BLaER1 treated with 17β-estradiol and CSF1 and Interleukin-3, amounts not matched to agents 10 nM and 100 nM (cell line): ENCODE data around the gene ATXN7L3.
A peak's percentile ranks its signal among the peaks of the same experiment; 100 is the strongest.

ENCODE experiments used
- H3K27ac ChIP-seq, 11 experiments: shearing (Covaris generic); formaldehyde crosslinking; 2 replicates each; pipeline ENCODE4 v1.8.1; 2022
- H3K27me3 ChIP-seq, 11 experiments: shearing (Covaris generic); formaldehyde crosslinking; 2 replicates each; pipeline ENCODE4 v1.8.1; 2022
- H3K36me3 ChIP-seq, 11 experiments: shearing (Covaris generic); formaldehyde crosslinking; 2 replicates each; pipeline ENCODE4 v1.8.1; 2022
- H3K4me1 ChIP-seq, 10 experiments: shearing (Covaris generic); formaldehyde crosslinking; 2 replicates each; pipeline ENCODE4 v1.8.1; 2022
- H3K4me2 ChIP-seq, 11 experiments: shearing (Covaris generic); formaldehyde crosslinking; 2 replicates each; pipeline ENCODE4 v1.8.1; 2022
- H3K4me3 ChIP-seq, 10 experiments: shearing (Covaris generic); formaldehyde crosslinking; 2 replicates each; pipeline ENCODE4 v1.8.1; 2022
- H3K9ac ChIP-seq, 11 experiments: shearing (Covaris generic); formaldehyde crosslinking; 2 replicates each; pipeline ENCODE4 v1.8.1; 2022
- H3K9me3 ChIP-seq, 11 experiments: shearing (Covaris generic); formaldehyde crosslinking; replicated peaks in 1 of 11; 2 replicates each; pipeline ENCODE4 v1.8.1; 2022
- H4K20me1 ChIP-seq, 11 experiments: shearing (Covaris generic); formaldehyde crosslinking; 2 replicates each; pipeline ENCODE4 v1.8.1; 2022
- Cebpa-rat ChIP-seq, 11 experiments: shearing (Covaris generic); IDR thresholded peaks; 2 replicates each; pipeline ENCODE4 v1.8.1; 2022

ATXN7L3 gene

GRCh38 chr17:44232061-44232460 is 32.4 kb upstream of the ATXN7L3 start:
- Histone ChIP-seq H3K27me3 (no peaks in the 10 kb centered on the region), H3K9ac (no peak overlapping the region), H3K36me3 (no peaks in the 10 kb centered on the region), H3K4me2 (no peak overlapping the region), H3K27ac (no peak overlapping the region), H3K9me3 (no peaks in the 10 kb centered on the region), H3K4me1 (peaks cover 0 to 34% (median 25%) of the 10 kb centered on the region in 10 experiments; a peak in 19 of 20 replicates), H3K4me3 (no peak overlapping the region), H4K20me1 (no peaks in the 10 kb centered on the region)
- TF ChIP-seq Cebpa-rat (IDR thresholded peaks at IDR 0.05), result no peak

- peak overlapping the region; percentile 38 to 80 (median 61) for H3K4me2 ChIP-seq
- H3K9ac ChIP-seq, result no peak overlapping the region
- H4K20me1 ChIP-seq, result no peaks in the 10 kb centered on the region
- no peaks in the 10 kb centered on the region for H3K27me3 ChIP-seq
- H3K4me3 ChIP-seq, result no peak overlapping the region
- H3K36me3 ChIP-seq, result no peaks in the 10 kb centered on the region
- no peaks in the 10 kb centered on the region for H3K9me3 ChIP-seq
- no peak for TF ChIP-seq Cebpa-rat (IDR thresholded peaks at IDR 0.05)
- H3K4me1 ChIP-seq, result peaks cover 0 to 30% (median 25%) of the 10 kb centered on the region in 10 experiments; a peak in 19 of 20 replicates
- H3K27ac ChIP-seq, result 0 out of 22 replicates have a peak overlapping the region, but pooled peaks of 1 of the 11 experiments have one; percentile 19
These were observed 30.5 kb upstream of the ATXN7L3 start for GRCh38 chr17:44230140-44230539.

- H3K27ac ChIP-seq, result peak overlapping the region in 2 of 11 experiments; percentile 2 to 34; a peak in 1 of 22 replicates
- H3K9ac ChIP-seq, result no peak overlapping the region
- H3K4me1 ChIP-seq, result peaks cover 0 to 27% (median 24%) of the 10 kb centered on the region in 10 experiments; a peak in 19 of 20 replicates
- TF ChIP-seq Cebpa-rat (IDR thresholded peaks at IDR 0.05), result no peak
- H4K20me1 ChIP-seq, result no peaks in the 10 kb centered on the region
- no peaks in the 10 kb centered on the region for H3K9me3 ChIP-seq
- no peaks in the 10 kb centered on the region for H3K36me3 ChIP-seq
- H3K4me2 ChIP-seq, result peak overlapping the region in 9 of 11 experiments; percentile 48 to 80 (median 62); a peak in 18 of 22 replicates
- no peak overlapping the region for H3K4me3 ChIP-seq
- H3K27me3 ChIP-seq, result no peaks in the 10 kb centered on the region
These were observed 29.4 kb upstream of the ATXN7L3 start for GRCh38 chr17:44229090-44229489.

GRCh38 chr17:44223541-44224071 is 23.9 kb upstream of the ATXN7L3 start:
- Histone ChIP-seq H3K9ac (no peak overlapping the region), H4K20me1 (no peaks in the 10 kb centered on the region; a peak in 1 of 22 replicates), H3K4me1 (peaks cover 11 to 18% (median 16%) of the 10 kb centered on the region in 10 experiments; a peak in 19 of 20 replicates), H3K27ac (no peak overlapping the region), H3K27me3 (no peaks in the 10 kb centered on the region), H3K36me3 (no peaks in the 10 kb centered on the region), H3K4me3 (no peak overlapping the region), H3K9me3 (no peaks in the 10 kb centered on the region), H3K4me2 (no peak overlapping the region)
- no peak for TF ChIP-seq Cebpa-rat (IDR thresholded peaks at IDR 0.05)

GRCh38 chr17:44222112-44222869 is 22.6 kb upstream of the ATXN7L3 start:
- peak overlapping the region; percentile 75 to 100 (median 99); a peak in 21 of 22 replicates for H3K27ac ChIP-seq
- TF ChIP-seq Cebpa-rat (IDR thresholded peaks at IDR 0.05), result no peak
- peaks cover 0 to 7% (median 2%) of the 10 kb centered on the region in 11 experiments; a peak in 11 of 22 replicates for H3K36me3 ChIP-seq
- H4K20me1 ChIP-seq, result peaks cover 8 to 10% (median 9%) of the 10 kb centered on the region in 11 experiments; a peak in 15 of 22 replicates
- no peaks in the 10 kb centered on the region for H3K27me3 ChIP-seq
- H3K4me1 ChIP-seq, result peaks cover 17 to 23% (median 20%) of the 10 kb centered on the region in 10 experiments
- peak overlapping the region; percentile 75 to 98 (median 94) for H3K4me2 ChIP-seq
- H3K9me3 ChIP-seq, result no peaks in the 10 kb centered on the region
- peak overlapping the region; percentile 70 to 100 (median 98) for H3K4me3 ChIP-seq
- peak overlapping the region; percentile 88 to 100 (median 99) for H3K9ac ChIP-seq

GRCh38 chr17:44221862-44222111 is 22.1 kb upstream of the ATXN7L3 start:
- Histone ChIP-seq H3K27me3 (no peaks in the 10 kb centered on the region), H3K4me2 (peak overlapping the region; percentile 75 to 98 (median 94)), H3K36me3 (peaks cover 0 to 12% (median 7%) of the 10 kb centered on the region in 11 experiments; a peak in 14 of 22 replicates), H3K9me3 (no peaks in the 10 kb centered on the region), H4K20me1 (peaks cover 12 to 15% (median 14%) of the 10 kb centered on the region in 11 experiments; a peak in 17 of 22 replicates), H3K4me3 (peak overlapping the region; percentile 70 to 100 (median 98)), H3K9ac (peak overlapping the region; percentile 88 to 100 (median 99)), H3K4me1 (peaks cover 22 to 28% (median 25%) of the 10 kb centered on the region in 10 experiments), H3K27ac (peak overlapping the region; percentile 75 to 100 (median 99))
- no peak for TF ChIP-seq Cebpa-rat (IDR thresholded peaks at IDR 0.05)

GRCh38 chr17:44221084-44221861 is 21.6 kb upstream of the ATXN7L3 start:
- H3K27ac ChIP-seq, result peak overlapping the region; percentile 75 to 100 (median 99)
- H4K20me1 ChIP-seq, result peaks cover 17 to 20% (median 19%) of the 10 kb centered on the region in 11 experiments; a peak in 17 of 22 replicates
- peak overlapping the region; percentile 70 to 100 (median 98) for H3K4me3 ChIP-seq
- H3K9ac ChIP-seq, result peak overlapping the region; percentile 88 to 100 (median 99)
- peaks cover 4 to 17% (median 12%) of the 10 kb centered on the region in 11 experiments; a peak in 20 of 22 replicates for H3K36me3 ChIP-seq
- TF ChIP-seq Cebpa-rat (IDR thresholded peaks at IDR 0.05), result peak in 2 of 11 experiments; percentile 7 to 36; a peak in 2 of 22 replicates
- peak overlapping the region; percentile 75 to 98 (median 94) for H3K4me2 ChIP-seq
- no peaks in the 10 kb centered on the region for H3K9me3 ChIP-seq
- H3K4me1 ChIP-seq, result peaks cover 27 to 33% (median 30%) of the 10 kb centered on the region in 10 experiments
- H3K27me3 ChIP-seq, result no peaks in the 10 kb centered on the region

- H3K4me2 ChIP-seq, result peak overlapping the region; percentile 75 to 98 (median 94)
- peak overlapping the region; percentile 75 to 100 (median 99) for H3K27ac ChIP-seq
- no peaks in the 10 kb centered on the region for H3K27me3 ChIP-seq
- H3K9me3 ChIP-seq, result no peaks in the 10 kb centered on the region
- H3K4me3 ChIP-seq, result peak overlapping the region; percentile 70 to 100 (median 98)
- H3K9ac ChIP-seq, result peak overlapping the region; percentile 88 to 100 (median 99)
- no peak for TF ChIP-seq Cebpa-rat (IDR thresholded peaks at IDR 0.05)
- H4K20me1 ChIP-seq, result peaks cover 24 to 28% (median 27%) of the 10 kb centered on the region in 11 experiments; a peak in 17 of 22 replicates
- H3K4me1 ChIP-seq, result peaks cover 36 to 41% (median 38%) of the 10 kb centered on the region in 10 experiments
- H3K36me3 ChIP-seq, result peaks cover 12 to 25% (median 20%) of the 10 kb centered on the region in 11 experiments
These were observed 20.8 kb upstream of the ATXN7L3 start for GRCh38 chr17:44220213-44221083.
